Stimulated activated CD4-positive, alpha-beta T cell treated with anti-CD3 and anti-CD28 coated beads, Interleukin-15, amount 100 ng/mL, for 48 hours (primary cell): ENCODE results near the gene TRERF1.

Experiments used
- DNase-seq, 2 donors: peaks; one replicate each; pipeline ENCODE4 v3.0.0-alpha.2; 2020; ENCODE audit warnings: low read depth in 2 of 2

Gene TRERF1

GRCh38 chr6:42426191-42426590 is 25.5 kb downstream of the TRERF1 start:
- DNase-seq = no peak

GRCh38 chr6:42424906-42425474 is 26.7 kb downstream of the TRERF1 start:
- no peak for DNase-seq

GRCh38 chr6:42423244-42423643 is 28.5 kb downstream of the TRERF1 start:
- DNase-seq = peak; percentile 31 to 38

GRCh38 chr6:42420741-42421140 is 31.0 kb downstream of the TRERF1 start:
- no peak for DNase-seq

- no peak for DNase-seq
These were observed 32.0 kb downstream of the TRERF1 start for GRCh38 chr6:42419490-42420280.

- DNase-seq = no peak
These were observed 33.0 kb downstream of the TRERF1 start for GRCh38 chr6:42418724-42419123.

GRCh38 chr6:42417641-42418112 is 34.0 kb downstream of the TRERF1 start:
- no peak for DNase-seq

GRCh38 chr6:42411406-42411805 is 40.3 kb downstream of the TRERF1 start:
- DNase-seq = no peak

- DNase-seq = no peak
These were observed 40.9 kb downstream of the TRERF1 start for GRCh38 chr6:42410861-42411260.

GRCh38 chr6:42409581-42409980 is 42.1 kb downstream of the TRERF1 start:
- no peak for DNase-seq

- no peak for DNase-seq
These were observed 44.3 kb downstream of the TRERF1 start for GRCh38 chr6:42407379-42407778.

- DNase-seq = no peak
These were observed 45.1 kb downstream of the TRERF1 start for GRCh38 chr6:42406306-42407280.

- DNase-seq = no peak
These were observed 46.7 kb downstream of the TRERF1 start for GRCh38 chr6:42405021-42405420.

GRCh38 chr6:42404484-42404883 is 47.2 kb downstream of the TRERF1 start:
- peak in 1 of 2 donors; percentile 23 for DNase-seq

GRCh38 chr6:42403831-42404230 is 47.9 kb downstream of the TRERF1 start:
- no peak for DNase-seq

GRCh38 chr6:42403421-42403820 is 48.3 kb downstream of the TRERF1 start:
- DNase-seq = no peak

- peak; percentile 39 to 41 for DNase-seq
These were observed 49.5 kb downstream of the TRERF1 start for GRCh38 chr6:42402184-42402583.

- DNase-seq = no peak
These were observed 50.1 kb downstream of the TRERF1 start for GRCh38 chr6:42401613-42401951.

GRCh38 chr6:42400886-42401612 is 50.7 kb downstream of the TRERF1 start:
- DNase-seq = no peak

GRCh38 chr6:42400061-42400760 is 51.5 kb downstream of the TRERF1 start:
- no peak for DNase-seq

- DNase-seq = no peak
These were observed 55.0 kb downstream of the TRERF1 start for GRCh38 chr6:42396720-42397119.
